Activated CD8-positive, alpha-beta memory T cell treated with anti-CD3 and anti-CD28 coated beads, Interleukin-2, amount 10 ng/mL, durations not matched to agents 7 days and 5 days (primary cell): Measurements from ENCODE around the gene ERCC1. TPM values are rescaled to one million over a fixed set of nuclear protein-coding genes. Genes with fewer than 3 reads are reported as not detected.

Experiments
- ATAC-seq: fragments of 150-1000 bp; cut with Tn5 transposase; one replicate; pipeline ENCODE4 v1.10.0; 2021; ENCODE audit warnings: moderate library complexity
- CTCF ChIA-PET: fragments of 350-600 bp; sonication (Branson Sonifier 250); formaldehyde crosslinking; loops from one replicate; lab custom pipeline; 2021; ENCODE audit warnings: antibody characterized with exemption; lab: Charles Lee
- DNase-seq: peaks from one replicate; pipeline ENCODE4 v3.0.0-alpha.2; 2020
- H3K27ac Mint-ChIP-seq: one replicate; pipeline ENCODE4 v1.8.0; 2021; ENCODE audit warnings: mild to moderate bottlenecking, mixed read lengths
- H3K27me3 Mint-ChIP-seq: one replicate; pipeline ENCODE4 v1.8.0; 2021; ENCODE audit warnings: mixed read lengths
- H3K36me3 Mint-ChIP-seq: one replicate; pipeline ENCODE4 v1.8.0; 2021; ENCODE audit warnings: mild to moderate bottlenecking, mixed read lengths
- H3K4me1 Mint-ChIP-seq: one replicate; pipeline ENCODE4 v1.8.0; 2021; ENCODE audit warnings: mixed read lengths
- H3K4me3 Mint-ChIP-seq: one replicate; pipeline ENCODE4 v1.8.0; 2021; ENCODE audit warnings: mild to moderate bottlenecking, moderate library complexity, mixed read lengths
- H3K9me3 Mint-ChIP-seq: one replicate; pipeline ENCODE4 v1.8.0; 2022; ENCODE audit warnings: low read depth, mixed read lengths
- total RNA-seq, 2 experiments: library from RNA; stranded (reverse); gene quantifications; one replicate each; pipeline ENCODE4 v1.2.3, GENCODE V29; 2021

ERCC1 gene
- total RNA-seq, 2 experiments from 2014 or later = 62.5 to 73.4 TPM

DNA sequence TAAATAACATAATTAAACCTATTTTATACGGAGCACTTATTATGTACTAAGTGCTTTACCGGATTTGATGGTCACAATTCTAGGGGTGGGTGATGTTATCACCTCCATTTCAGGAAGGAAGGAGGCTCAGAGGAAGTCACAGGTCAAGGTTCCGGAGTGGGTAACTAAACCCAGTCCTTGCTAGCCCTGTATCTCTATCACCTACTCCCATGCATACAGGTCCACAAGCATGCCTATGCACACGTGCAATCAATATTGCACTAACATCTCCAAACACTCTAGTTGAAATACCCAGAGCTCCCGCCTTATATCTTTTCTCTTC is 26.3 kb upstream of the ERCC1 start:
- CTCF ChIA-PET = interaction anchor here (0.8 to 27.8 kb wide), 5 partner anchors 11 to 32 kb away, joined by 3 to 1113 read pairs (median 8); partner anchors contain the start of gene FOSB
- Mint-ChIP-seq H3K4me3 (peak overlapping the region; percentile 93), H3K27me3 (peaks cover 6% of the 10 kb centered on the region), H3K36me3 (peaks cover 2% of the 10 kb centered on the region), H3K4me1 (peaks cover 46% of the 10 kb centered on the region), H3K27ac (peak overlapping the region; percentile 99), H3K9me3 (no peaks in the 10 kb centered on the region)
- DNase-seq = no peak
- ATAC-seq = peak; percentile 46

DNA sequence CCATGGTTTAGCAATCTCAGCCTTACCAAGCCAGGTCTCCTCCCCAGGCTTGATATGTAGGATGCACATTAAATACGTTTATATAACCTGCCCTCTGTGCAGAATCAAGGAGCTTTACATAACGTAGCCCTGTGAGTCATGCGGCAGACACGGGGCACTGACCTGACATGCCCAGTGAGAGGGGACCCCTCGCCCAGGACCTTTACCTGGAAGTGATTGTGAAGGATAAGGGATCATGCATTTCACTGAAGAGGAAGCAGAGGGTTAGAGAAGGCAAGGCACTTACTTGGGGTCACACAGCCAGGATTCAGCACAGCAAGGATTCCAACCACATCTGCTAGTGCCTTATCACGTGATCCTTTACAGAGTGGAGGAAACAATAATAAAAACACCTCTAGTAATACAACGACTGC is 25.2 kb upstream of the ERCC1 start:
- no peaks in the 10 kb centered on the region for H3K9me3 Mint-ChIP-seq
- CTCF ChIA-PET = interaction anchor here (0.8 to 27.8 kb wide), 6 partner anchors 9 to 33 kb away, joined by 3 to 1113 read pairs (median 16); partner anchors contain the start of gene FOSB
- no peak for ATAC-seq
- peak overlapping the region; percentile 57 for H3K4me3 Mint-ChIP-seq
- no peak for DNase-seq
- peaks cover 52% of the 10 kb centered on the region for H3K4me1 Mint-ChIP-seq
- H3K36me3 Mint-ChIP-seq = peaks cover 2% of the 10 kb centered on the region
- peaks cover 2% of the 10 kb centered on the region for H3K27me3 Mint-ChIP-seq
- H3K27ac Mint-ChIP-seq = peak overlapping the region; percentile 79

DNA sequence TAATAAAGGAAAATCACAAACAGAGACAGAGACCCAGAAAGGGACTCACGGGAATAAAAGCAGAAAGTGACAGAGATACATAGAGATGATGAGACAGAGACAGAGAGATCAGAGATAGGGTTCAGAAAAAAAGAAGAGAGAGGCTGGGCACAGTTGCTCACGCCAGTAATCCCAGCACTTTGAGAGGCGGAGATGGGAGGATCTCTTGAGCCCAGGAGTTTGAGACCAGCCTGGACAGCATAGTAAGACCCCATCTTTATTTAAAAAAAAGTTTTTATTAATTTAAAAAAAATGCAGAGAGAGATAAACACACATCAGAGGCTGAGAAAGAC is 24.7 kb upstream of the ERCC1 start:
- Mint-ChIP-seq H3K36me3 (peaks cover 2% of the 10 kb centered on the region), H3K4me1 (peaks cover 55% of the 10 kb centered on the region), H3K4me3 (no peak overlapping the region), H3K27me3 (no peaks in the 10 kb centered on the region), H3K27ac (peak overlapping the region; percentile 65), H3K9me3 (no peaks in the 10 kb centered on the region)
- DNase-seq (no peak), ATAC-seq (no peak)
- CTCF ChIA-PET = interaction anchor here (1.1 to 27.8 kb wide), 5 partner anchors 9 to 34 kb away, joined by 3 to 1113 read pairs (median 29); partner anchors contain the start of gene FOSB

DNA sequence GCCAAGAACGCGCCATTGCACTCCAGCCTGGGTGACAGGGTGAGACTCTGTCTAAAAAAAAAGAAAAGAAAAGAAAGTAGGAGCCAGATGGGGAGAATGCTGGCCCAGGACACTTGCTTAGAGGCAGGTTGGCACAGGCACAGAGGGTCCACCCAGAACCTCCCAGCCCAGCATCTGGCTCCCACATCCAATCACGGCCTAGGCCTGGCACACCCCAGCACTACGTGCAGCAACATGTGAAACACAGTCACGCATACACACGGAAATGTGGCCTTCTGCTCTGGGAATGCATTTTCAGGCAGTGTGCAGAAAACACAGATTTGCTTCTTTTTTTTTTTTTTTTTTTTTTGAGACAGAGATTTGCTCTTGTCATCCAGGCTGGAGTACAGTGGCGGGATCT is 23.2 kb upstream of the ERCC1 start:
- H3K36me3 Mint-ChIP-seq = peaks cover 2% of the 10 kb centered on the region
- no peak for ATAC-seq
- DNase-seq = no peak
- H3K4me1 Mint-ChIP-seq = peaks cover 61% of the 10 kb centered on the region
- H3K4me3 Mint-ChIP-seq = no peak overlapping the region
- H3K27me3 Mint-ChIP-seq = no peaks in the 10 kb centered on the region
- CTCF ChIA-PET = interaction anchor here (0.7 to 27.8 kb wide), 6 partner anchors 8 to 97 kb away, joined by 3 to 1113 read pairs (median 16); partner anchors contain the start of gene FOSB
- no peaks in the 10 kb centered on the region for H3K9me3 Mint-ChIP-seq
- H3K27ac Mint-ChIP-seq = no peak overlapping the region

DNA sequence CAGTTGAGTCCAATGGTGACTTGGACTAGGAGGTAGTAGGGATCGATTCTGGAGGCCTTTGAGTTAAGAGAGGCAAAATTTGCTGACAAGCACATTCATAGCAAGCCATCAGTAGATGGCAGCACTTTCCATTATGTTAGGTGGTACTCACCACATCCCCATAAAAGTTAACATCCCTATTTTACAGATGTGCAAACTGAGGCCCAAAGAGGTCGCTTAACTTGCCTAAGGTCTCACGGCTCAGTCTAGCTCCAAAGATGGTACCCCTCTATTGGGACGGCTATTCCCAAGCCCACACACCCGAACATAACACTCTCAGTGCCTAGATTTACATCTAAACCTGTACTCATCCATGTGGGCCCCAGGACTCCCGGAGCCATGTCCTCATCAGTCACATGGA is 22.6 kb upstream of the ERCC1 start:
- peak overlapping the region; percentile 28 for H3K4me3 Mint-ChIP-seq

DNA sequence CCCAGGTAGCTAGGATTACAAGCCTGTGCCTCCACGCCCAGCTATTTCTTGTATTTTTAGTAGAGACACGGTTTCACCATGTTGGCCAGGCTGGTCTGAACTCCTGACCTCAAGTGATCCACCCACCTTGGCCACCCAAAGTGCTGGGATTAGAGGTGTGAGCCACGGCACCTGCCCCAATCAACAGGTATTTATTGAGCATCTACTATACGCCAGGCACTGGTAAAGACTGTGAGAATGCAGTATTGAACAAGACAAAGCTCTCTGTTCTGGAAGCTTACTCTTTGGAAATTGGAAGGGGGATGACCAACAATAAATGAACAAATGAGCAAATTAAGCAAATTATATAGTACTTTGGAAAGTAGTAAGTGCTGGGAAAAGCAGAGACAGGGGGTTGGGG is 21.4 kb upstream of the ERCC1 start:
- Mint-ChIP-seq H3K36me3 (peaks cover 2% of the 10 kb centered on the region), H3K27ac (peak overlapping the region; percentile 21), H3K4me3 (no peak overlapping the region), H3K27me3 (no peaks in the 10 kb centered on the region), H3K9me3 (no peaks in the 10 kb centered on the region), H3K4me1 (peaks cover 60% of the 10 kb centered on the region)
- DNase-seq (no peak), ATAC-seq (no peak)
- CTCF ChIA-PET = interaction anchor here (1.2 to 27.8 kb wide), 4 partner anchors 11 to 43 kb away, joined by 3 to 1113 read pairs (median 18); partner anchors contain the start of gene FOSB

More for the DNA sequence above, 22.6 kb upstream of the ERCC1 start:
- peaks cover 2% of the 10 kb centered on the region for H3K36me3 Mint-ChIP-seq
- no peak overlapping the region for H3K27ac Mint-ChIP-seq
- no peaks in the 10 kb centered on the region for H3K9me3 Mint-ChIP-seq
- H3K4me1 Mint-ChIP-seq = peaks cover 55% of the 10 kb centered on the region
- DNase-seq (peak; percentile 54), ATAC-seq (no peak)
- CTCF ChIA-PET = interaction anchor here (0.8 to 27.8 kb wide), 4 partner anchors 14 to 53 kb away, joined by 3 to 1113 read pairs (median 16); partner anchors contain the start of gene FOSB
- no peaks in the 10 kb centered on the region for H3K27me3 Mint-ChIP-seq

DNA sequence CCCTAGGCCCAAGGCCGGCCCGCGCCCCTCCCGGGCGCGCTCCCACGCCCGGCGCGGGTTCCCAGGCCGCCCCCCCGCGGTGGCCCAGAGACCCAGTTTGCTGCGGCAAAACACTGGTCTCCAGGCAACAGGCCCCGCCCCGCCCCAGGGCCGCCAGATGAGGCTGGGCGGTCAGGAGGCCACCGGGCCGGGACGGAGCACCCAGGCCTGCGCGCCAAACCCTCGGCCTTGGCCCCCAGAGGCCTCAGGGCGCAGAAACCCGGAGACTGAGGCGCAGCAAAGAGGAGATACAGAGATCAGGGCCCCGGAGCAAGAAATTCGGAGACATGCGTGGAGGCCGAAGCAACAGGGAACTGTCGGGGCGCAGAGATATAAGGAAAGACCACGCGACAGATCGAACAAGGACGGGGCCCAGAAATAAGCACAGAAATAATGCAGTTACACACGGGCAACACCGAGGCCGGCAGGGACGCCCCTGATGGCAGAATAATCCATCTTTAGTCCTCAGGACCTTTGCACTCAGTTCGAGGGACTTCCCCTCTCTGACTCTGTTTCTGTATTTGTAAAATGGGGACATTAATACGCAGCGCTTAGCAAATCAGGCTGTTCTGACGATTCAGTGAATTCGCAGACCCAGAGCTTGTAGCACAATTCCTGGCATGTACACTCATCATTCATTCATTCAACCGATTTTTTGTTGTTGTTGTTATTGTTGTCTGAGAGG is 20.8 kb upstream of the ERCC1 start:
- Mint-ChIP-seq H3K4me1 (peaks cover 54% of the 10 kb centered on the region), H3K27ac (peak overlapping the region; percentile 49), H3K27me3 (no peaks in the 10 kb centered on the region), H3K9me3 (no peaks in the 10 kb centered on the region), H3K4me3 (peak overlapping the region; percentile 73), H3K36me3 (peaks cover 2% of the 10 kb centered on the region)
- CTCF ChIA-PET = interaction anchor here (1.2 to 27.8 kb wide), 4 partner anchors 12 to 42 kb away, joined by 3 to 1113 read pairs (median 18); partner anchors contain the start of gene FOSB
- DNase-seq = peak; percentile 89
- peak; percentile 60 for ATAC-seq

DNA sequence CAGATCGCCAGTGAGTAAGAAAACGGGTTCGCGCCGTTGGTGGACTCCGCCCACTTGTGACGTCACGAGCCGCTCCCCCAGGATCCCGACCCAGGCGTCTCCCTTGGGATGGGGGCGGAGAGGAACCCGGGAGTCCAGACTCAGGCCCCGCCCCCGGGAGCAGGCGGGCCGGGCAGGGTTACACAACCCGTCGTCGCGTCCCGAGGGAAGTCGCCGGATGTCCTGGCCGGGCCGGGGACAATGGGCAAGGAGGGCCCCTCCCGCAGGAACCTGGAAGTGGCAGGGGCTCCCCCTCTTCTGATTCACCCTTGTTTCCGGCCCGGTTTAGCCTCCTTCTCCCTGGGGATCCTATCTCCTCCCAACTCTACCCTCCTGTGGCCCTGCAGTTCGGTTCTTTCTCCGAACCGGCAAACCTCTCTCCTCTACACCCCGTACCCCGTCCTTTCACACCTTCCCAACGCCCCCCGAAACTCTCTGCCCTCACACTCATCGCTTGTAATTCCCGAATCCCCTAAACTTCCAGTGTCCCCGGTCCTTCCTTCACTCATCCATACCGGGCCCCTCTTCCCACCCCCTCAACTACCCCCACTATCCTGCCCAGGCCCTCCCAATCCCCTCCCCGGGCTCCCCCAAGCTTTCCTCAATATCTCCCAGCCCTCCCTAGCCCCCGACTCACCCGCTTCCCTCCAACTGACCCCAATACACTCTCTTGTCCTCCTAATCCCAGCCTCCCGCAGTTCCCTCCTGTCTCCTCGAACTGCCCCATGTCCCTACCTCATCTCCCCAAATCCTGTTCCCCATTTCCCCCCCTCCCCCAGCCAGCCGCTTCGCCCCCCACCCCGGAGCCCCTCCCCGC is 20.0 kb upstream of the ERCC1 start:
- Mint-ChIP-seq H3K4me3 (peak overlapping the region; percentile 73), H3K27ac (peak overlapping the region; percentile 80), H3K9me3 (no peaks in the 10 kb centered on the region), H3K36me3 (peaks cover 2% of the 10 kb centered on the region), H3K27me3 (no peaks in the 10 kb centered on the region), H3K4me1 (peaks cover 48% of the 10 kb centered on the region)
- CTCF ChIA-PET = interaction anchor here (1.0 to 27.8 kb wide), 3 partner anchors 12 to 38 kb away, joined by 3 to 1113 read pairs (median 29); partner anchors contain the start of gene FOSB
- ATAC-seq (peak; percentile 9), DNase-seq (peak; percentile 77)

DNA sequence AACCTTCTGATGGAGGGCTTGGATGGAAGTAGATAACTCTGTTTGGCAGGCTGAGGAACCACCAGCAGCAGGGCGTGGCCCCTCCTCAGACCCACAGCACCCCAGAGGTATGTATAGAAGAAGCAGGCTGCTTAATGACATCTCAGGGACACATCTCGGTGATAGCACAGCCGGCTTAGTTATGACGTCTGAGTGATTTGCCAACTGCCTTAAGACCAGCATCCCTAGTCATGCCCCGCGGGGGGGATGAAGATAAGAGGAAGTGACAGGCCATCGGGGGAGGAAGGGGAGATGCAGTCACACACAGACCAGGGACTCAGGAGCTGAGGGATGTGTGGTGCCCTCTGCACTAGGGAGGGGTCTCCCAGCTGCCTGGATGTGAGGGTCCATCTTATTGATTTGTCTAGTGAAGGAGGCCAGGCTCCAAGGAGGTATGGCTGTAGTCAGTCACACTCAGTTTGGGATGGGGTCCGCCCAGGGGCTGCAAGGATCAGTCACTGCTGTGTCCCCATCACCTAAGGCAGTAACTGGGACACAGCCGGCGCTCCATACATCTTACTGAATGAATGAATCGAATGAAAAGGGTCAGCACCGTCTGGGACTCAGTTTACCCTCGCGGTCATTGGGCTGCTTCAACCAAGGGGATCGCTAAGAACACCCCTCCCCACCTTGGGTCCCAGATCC is 19.2 kb upstream of the ERCC1 start:
- H3K36me3 Mint-ChIP-seq = no peaks in the 10 kb centered on the region
- DNase-seq (peak; percentile 60), ATAC-seq (no peak)
- CTCF ChIA-PET = interaction anchor here (0.6 to 27.8 kb wide), 3 partner anchors 11 to 199 kb away, joined by 3 to 1113 read pairs (median 3); no protein-coding TSS in a partner anchor
- H3K4me1 Mint-ChIP-seq = peaks cover 43% of the 10 kb centered on the region
- peak overlapping the region; percentile 73 for H3K4me3 Mint-ChIP-seq
- no peaks in the 10 kb centered on the region for H3K27me3 Mint-ChIP-seq
- H3K9me3 Mint-ChIP-seq = no peaks in the 10 kb centered on the region
- peak overlapping the region; percentile 76 for H3K27ac Mint-ChIP-seq

DNA sequence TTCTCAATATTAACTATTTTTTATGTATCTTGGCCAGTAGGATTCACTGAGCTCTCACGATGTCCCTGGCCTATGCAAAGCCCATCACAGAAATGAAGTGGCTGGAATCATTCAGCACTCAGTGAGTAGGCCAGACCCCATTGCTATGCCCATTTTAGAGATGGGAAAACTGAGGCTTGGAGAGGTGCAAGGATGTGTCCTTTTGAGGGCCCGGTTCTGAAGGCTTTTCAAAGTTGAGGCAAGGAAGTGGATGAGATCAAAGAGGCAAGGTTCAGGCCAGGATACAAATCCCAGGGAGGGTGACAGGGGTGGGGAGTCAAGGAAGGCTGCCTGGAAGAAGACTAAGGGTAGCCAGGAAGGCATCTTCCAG is 18.7 kb upstream of the ERCC1 start:
- H3K4me3 Mint-ChIP-seq = peak overlapping the region; percentile 73
- peaks cover 41% of the 10 kb centered on the region for H3K4me1 Mint-ChIP-seq

DNA sequence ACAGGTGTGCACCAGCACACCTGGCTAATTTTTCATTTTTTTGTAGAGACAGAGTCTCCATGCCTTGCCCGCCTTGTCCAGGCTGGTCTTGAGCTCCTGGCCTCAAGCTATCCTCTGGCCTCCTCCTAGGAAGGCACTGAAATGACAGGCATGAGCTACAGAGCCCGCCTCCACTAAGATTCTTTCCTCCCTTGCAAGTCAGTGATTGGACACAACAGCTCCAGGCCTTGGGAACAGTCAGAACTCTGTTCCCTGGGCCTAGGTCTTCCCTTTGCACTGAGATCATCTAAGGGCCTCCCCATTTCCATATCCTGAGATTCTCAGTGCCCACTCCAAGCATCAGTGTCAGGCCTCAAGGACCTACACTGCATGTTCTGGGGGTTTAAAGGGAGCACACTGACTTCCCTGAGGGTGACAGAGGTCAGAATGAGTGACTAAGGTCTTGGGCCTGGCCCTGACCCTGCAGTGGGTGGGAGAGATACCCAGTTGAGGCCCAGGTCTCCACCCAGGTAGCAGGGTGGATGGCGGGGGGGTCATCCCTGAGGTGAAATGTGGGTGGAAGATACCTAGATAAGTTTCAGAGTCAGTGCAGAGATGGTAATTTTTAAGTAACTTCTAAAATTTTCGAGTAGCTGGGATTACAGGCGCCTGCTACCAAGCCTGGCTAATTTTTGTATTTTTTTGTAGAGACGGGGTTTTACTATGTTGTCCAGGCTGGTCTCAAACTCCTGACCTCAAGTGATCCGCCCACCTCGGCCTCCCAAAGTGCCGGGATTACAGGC is 17.3 kb upstream of the ERCC1 start:
- CTCF ChIA-PET = interaction anchor here (0.8 to 27.8 kb wide), 7 partner anchors 20 to 202 kb away, joined by 3 to 1113 read pairs (median 23); partner anchors contain the start of genes FOSB, PPP1R13L and RTN2
- Mint-ChIP-seq H3K27ac (peak overlapping the region; percentile 83), H3K4me1 (peaks cover 38% of the 10 kb centered on the region), H3K9me3 (peaks cover 2% of the 10 kb centered on the region), H3K4me3 (no peak overlapping the region), H3K36me3 (no peaks in the 10 kb centered on the region), H3K27me3 (no peaks in the 10 kb centered on the region)
- no peak for ATAC-seq
- DNase-seq = no peak

More for the DNA sequence above, 18.7 kb upstream of the ERCC1 start:
- no peak for DNase-seq
- Mint-ChIP-seq H3K27ac (peak overlapping the region; percentile 76), H3K9me3 (no peaks in the 10 kb centered on the region), H3K27me3 (no peaks in the 10 kb centered on the region), H3K36me3 (no peaks in the 10 kb centered on the region)
- no peak for ATAC-seq
- CTCF ChIA-PET = interaction anchor here (0.6 to 27.8 kb wide), 3 partner anchors 11 to 200 kb away, joined by 3 to 1113 read pairs (median 3); no protein-coding TSS in a partner anchor

DNA sequence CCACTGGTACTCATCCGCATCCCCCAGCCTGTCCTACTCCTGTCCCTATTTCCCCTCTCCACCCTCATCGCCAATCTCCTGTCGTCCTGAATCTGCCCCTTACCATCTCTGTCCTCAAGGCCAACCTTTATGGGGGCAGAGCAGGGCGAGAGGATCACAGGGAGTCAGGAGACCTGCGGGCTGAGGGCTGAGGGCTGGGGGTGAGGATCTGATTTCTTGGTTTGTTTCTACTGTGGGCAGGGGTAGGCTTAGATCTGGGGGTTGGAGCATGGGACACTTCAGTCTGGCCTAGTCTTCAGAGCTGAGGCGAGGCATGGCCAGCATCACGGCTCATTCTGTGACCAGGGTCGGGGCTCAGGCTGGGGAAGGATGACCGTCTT is 16.5 kb upstream of the ERCC1 start:
- DNase-seq (no peak), ATAC-seq (no peak)
- CTCF ChIA-PET = interaction anchor here (0.8 to 27.8 kb wide), 34 partner anchors 8 to 252 kb away, joined by 3 to 1113 read pairs (median 9); partner anchors contain the start of genes EML2, ERCC1, FOSB and PPM1N
- Mint-ChIP-seq H3K9me3 (peaks cover 2% of the 10 kb centered on the region), H3K4me3 (peak overlapping the region; percentile 64), H3K36me3 (no peaks in the 10 kb centered on the region), H3K27me3 (no peaks in the 10 kb centered on the region), H3K4me1 (peaks cover 33% of the 10 kb centered on the region), H3K27ac (peak overlapping the region; percentile 83)
